Measurements from ENCODE around the gene DAG1.

Gene DAG1

GRCh38 chr3:49506906-49507305, 36.8 kb downstream of the DAG1 start:
- Histone ChIP-seq H3K4me2 (ENCODE audit: low read length) (no peak overlapping the region), H3K27me3 (ENCODE audit: control insufficient read depth, low read length) (no peaks in the 10 kb centered on the region), H3F3A (ENCODE audit: control insufficient read depth, insufficient read depth) (no peaks in the 10 kb centered on the region), H3K9me3 (ENCODE audit: control insufficient read depth, insufficient read depth, low read length) (no peaks in the 10 kb centered on the region), H3K4me1 (ENCODE audit: control insufficient read depth, low read length) (0 out of 2 replicates have a peak, but pooled peaks cover 2% of the 10 kb centered on the region), H4K20me1 (ENCODE audit: control insufficient read depth, insufficient read depth, low read depth, low read length) (no peaks in the 10 kb centered on the region), H3K4me3 (ENCODE audit: low read length) (no peak overlapping the region), H3K27ac (ENCODE audit: low read depth, low read length) (no peak overlapping the region), H3K36me3 (ENCODE audit: control insufficient read depth, low read length) (peaks cover 14% of the 10 kb centered on the region), H3K9me2 (replicated peaks; ENCODE audit: control insufficient read depth, low read length) (no peaks in the 10 kb centered on the region), H3K79me2 (ENCODE audit: control insufficient read depth, low read length) (peaks cover 19% of the 10 kb centered on the region)
- TF ChIP-seq CTCF (IDR thresholded peaks at IDR 0.05; ENCODE audit: low read depth, low read length, poor library complexity, severe bottlenecking) (no peak), EZH2phosphoT487 (IDR thresholded peaks at IDR 0.05; ENCODE audit: borderline replicate concordance, low read length) (no peak)

- Histone ChIP-seq H3K9me3 (ENCODE audit: control insufficient read depth, insufficient read depth, low read length) (no peaks in the 10 kb centered on the region), H3K4me2 (ENCODE audit: low read length) (no peak overlapping the region), H3F3A (ENCODE audit: control insufficient read depth, insufficient read depth) (no peaks in the 10 kb centered on the region), H3K4me1 (ENCODE audit: control insufficient read depth, low read length) (0 out of 2 replicates have a peak, but pooled peaks cover 2% of the 10 kb centered on the region), H3K36me3 (ENCODE audit: control insufficient read depth, low read length) (peaks cover 28% of the 10 kb centered on the region), H3K27ac (ENCODE audit: low read depth, low read length) (no peak overlapping the region), H3K27me3 (ENCODE audit: control insufficient read depth, low read length) (no peaks in the 10 kb centered on the region), H4K20me1 (ENCODE audit: control insufficient read depth, insufficient read depth, low read depth, low read length) (no peaks in the 10 kb centered on the region), H3K79me2 (ENCODE audit: control insufficient read depth, low read length) (peaks cover 12% of the 10 kb centered on the region), H3K4me3 (ENCODE audit: low read length) (no peak overlapping the region), H3K9me2 (replicated peaks; ENCODE audit: control insufficient read depth, low read length) (no peaks in the 10 kb centered on the region)
- no peak for TF ChIP-seq CTCF (IDR thresholded peaks at IDR 0.05; ENCODE audit: low read depth, low read length, poor library complexity, severe bottlenecking)
- no peak for TF ChIP-seq EZH2phosphoT487 (IDR thresholded peaks at IDR 0.05; ENCODE audit: borderline replicate concordance, low read length)
Observed at GRCh38 chr3:49509028-49509561, 39.0 kb downstream of the DAG1 start.

GRCh38 chr3:49511639-49512038, 41.6 kb downstream of the DAG1 start:
- Histone ChIP-seq H3K4me3 (ENCODE audit: low read length) (no peak overlapping the region), H3K27me3 (ENCODE audit: control insufficient read depth, low read length) (no peaks in the 10 kb centered on the region), H3K27ac (ENCODE audit: low read depth, low read length) (no peak overlapping the region), H3K79me2 (ENCODE audit: control insufficient read depth, low read length) (peaks cover 3% of the 10 kb centered on the region; the same call in 1 of the 2 replicates), H3K4me1 (ENCODE audit: control insufficient read depth, low read length) (no peaks in the 10 kb centered on the region), H3K9me2 (replicated peaks; ENCODE audit: control insufficient read depth, low read length) (no peaks in the 10 kb centered on the region), H3K4me2 (ENCODE audit: low read length) (no peak overlapping the region), H4K20me1 (ENCODE audit: control insufficient read depth, insufficient read depth, low read depth, low read length) (no peaks in the 10 kb centered on the region), H3K9me3 (ENCODE audit: control insufficient read depth, insufficient read depth, low read length) (no peaks in the 10 kb centered on the region), H3F3A (ENCODE audit: control insufficient read depth, insufficient read depth) (no peaks in the 10 kb centered on the region), H3K36me3 (ENCODE audit: control insufficient read depth, low read length) (peaks cover 35% of the 10 kb centered on the region)
- TF ChIP-seq EZH2phosphoT487 (IDR thresholded peaks at IDR 0.05; ENCODE audit: borderline replicate concordance, low read length), result no peak
- TF ChIP-seq CTCF (IDR thresholded peaks at IDR 0.05; ENCODE audit: low read depth, low read length, poor library complexity, severe bottlenecking), result no peak
